Activated T-helper 1 cell treated with anti-CD3 and anti-CD28 coated beads, Interleukin-2, amount 50 U/mL, for 16 hours (primary cell): Measurements from ENCODE around the gene FOXJ3.
"Not testable (repeated sequence)": the region's sequence is repeated elsewhere in the genome, so short reads cannot be mapped to it uniquely, and the experiment has no call there.

Experiments
- DNase-seq, 2 donors: peaks; one replicate each; pipeline ENCODE4 v3.0.0-alpha.2; 2020; ENCODE audit warnings: low read depth in 1 of 2, low spot score in 1 of 2

The FOXJ3 gene

GRCh38 chr1:42259059-42259738 lies 75.8 kb downstream of the FOXJ3 start:
- no peak for DNase-seq

DNA sequence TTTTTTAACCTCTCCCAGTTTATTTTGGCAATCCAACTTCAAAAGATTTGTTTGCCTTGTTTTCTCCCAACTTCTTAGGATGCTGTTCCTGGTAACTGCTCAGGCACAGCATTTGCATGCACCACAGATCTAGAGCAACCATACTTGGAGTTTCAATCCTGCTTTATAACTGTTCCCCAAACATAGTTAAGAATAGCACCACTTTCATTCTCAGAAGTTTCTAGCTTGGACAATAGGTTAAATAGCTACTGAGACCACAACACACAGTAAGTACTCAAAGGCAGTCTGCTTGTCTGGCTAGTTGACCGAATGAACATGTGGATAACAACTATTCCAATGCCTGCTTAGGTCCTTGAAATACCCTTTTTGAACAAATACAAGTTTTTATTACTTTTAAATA lies 76.8 kb downstream of the FOXJ3 start:
- DNase-seq, result no peak

- no peak for DNase-seq
These were observed 84.0 kb downstream of the FOXJ3 start for GRCh38 chr1:42251042-42251441.

DNA sequence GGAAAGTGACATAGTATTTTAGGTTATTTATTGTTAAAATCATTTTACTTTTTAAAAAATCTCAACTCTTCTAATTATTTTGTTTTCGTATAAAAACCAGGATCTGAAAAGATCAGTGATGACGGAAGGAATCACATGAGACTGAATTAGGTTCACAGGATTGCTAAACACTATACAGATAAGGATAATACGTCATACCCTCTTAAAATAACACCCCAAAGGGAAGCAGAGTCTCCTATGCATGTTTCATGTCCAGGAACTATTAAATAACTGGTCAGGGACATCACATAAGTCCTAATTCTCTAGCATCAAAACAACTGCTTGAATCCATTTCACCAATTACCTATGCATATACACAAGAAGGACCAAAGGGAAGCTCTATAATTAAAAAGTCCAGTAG lies 84.9 kb downstream of the FOXJ3 start:
- no peak for DNase-seq

GRCh38 chr1:42240966-42241755 lies 93.9 kb downstream of the FOXJ3 start:
- no peak for DNase-seq

DNA sequence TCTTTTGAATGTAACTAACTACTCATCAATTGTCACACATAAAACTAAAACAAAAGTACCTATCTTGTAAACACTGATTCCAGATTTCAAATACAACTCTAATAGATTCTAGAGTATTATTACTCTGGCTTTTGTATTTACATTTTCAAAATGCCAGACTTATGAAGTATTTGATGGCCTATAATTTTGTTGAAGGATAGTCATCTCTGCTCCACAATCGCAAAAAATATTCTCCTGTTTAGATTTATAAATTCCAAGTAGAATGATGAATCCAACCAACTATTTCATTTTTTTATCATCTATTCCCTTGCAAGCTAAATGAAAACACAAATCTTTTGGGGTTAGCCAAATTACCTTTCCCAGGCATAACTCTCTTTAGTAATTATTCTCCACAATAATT lies 95.5 kb downstream of the FOXJ3 start:
- DNase-seq, result no peak

DNA sequence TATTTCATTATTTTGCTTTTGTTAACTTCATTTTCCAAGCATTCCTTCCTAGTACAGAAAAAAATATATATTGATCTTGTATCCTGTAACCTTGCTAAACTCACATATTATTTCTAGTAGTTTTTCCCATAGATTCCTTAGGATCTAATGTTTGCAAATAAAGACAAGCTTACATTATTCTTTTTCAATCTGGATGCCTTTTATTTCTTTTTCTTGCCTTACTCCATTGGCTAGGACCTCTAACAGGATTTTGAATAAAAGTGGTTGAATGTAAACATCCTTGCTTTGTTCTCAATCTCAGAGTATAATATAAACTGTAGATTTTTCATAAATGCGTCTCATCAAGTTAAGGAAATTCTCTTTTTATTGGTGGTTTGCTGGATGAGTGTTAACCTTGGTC lies 96.0 kb downstream of the FOXJ3 start:
- no peak for DNase-seq

GRCh38 chr1:42231253-42231652 lies 103.8 kb downstream of the FOXJ3 start:
- no peak for DNase-seq

DNA sequence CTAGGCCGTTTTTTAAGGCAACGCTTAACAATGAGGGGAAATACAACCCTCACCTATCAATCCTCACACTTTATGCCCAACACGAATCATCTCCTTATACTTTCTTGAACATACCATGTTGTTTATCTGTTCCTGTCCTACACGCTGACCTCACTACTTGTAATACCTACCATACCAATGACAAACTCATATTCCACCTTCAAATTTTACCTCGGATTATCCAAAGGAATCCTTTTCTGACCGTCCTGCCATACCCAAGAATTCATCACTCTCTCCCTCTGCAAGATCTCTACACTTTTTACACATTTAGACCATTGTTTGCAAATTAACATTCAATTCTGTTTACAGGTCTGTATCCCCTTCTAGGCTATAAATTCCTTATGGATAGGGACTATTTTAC lies 106.1 kb downstream of the FOXJ3 start:
- DNase-seq, result no peak

DNA sequence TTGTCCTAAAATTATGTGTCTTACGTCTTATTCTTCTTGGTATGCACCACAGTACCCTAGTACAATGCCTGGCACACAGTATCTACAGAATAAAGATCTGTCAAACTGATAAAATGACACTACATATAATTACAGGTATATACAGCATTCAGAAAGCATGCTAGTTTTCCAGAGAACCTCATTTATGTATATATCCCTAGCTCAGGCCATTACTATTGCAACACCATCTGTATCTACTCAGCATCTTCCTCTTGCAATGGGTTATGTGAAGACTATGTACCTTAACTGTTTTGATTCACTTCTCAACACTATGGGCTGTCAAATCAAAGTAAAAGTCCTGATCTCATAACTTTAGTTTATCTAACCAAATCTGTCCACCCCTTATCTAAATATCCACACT lies 112.0 kb downstream of the FOXJ3 start:
- DNase-seq, result no peak

- no peak for DNase-seq
These were observed 113.0 kb downstream of the FOXJ3 start for GRCh38 chr1:42221952-42222606.

- no peak for DNase-seq
These were observed 113.6 kb downstream of the FOXJ3 start for GRCh38 chr1:42221456-42221855.

DNA sequence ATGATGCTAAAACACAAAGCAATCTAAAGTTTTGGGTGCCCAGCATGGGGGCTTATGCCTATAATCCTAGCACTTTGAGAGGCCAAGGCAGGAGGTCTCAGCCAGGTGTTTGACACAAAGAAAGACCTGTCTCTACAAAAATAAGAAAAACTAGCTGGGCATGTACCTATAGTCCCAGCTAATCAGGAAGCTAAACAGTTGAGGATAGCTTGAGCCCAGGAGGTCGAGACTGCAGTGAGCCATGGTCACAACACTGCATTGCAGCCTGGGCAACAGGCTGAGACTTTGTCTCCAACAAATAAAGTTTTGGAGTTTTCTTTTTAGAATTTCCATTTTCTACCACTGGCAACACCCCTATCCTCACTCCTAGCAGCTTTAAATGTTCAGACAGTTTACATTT lies 115.4 kb downstream of the FOXJ3 start:
- DNase-seq, result no peak

DNA sequence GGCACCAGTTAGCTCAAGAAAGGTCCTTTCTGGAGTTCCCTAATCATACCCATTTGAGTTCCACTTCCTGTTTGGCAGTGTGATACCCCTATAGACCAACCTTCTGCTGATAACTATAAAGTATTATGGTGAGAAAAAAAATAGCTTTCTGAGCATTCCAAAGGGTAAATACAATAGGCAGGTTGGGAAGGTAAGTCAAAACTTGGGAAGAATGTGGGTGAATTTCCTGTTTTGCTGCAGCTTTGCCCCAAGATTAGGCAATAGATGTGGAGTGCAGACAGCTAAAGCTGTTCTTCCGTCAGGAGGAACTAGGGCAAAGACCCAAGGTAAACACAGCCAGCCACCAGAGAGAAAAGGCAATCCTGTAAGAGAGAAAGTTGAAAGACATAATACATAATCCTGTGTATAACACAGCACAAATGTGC lies 120.6 kb downstream of the FOXJ3 start:
- DNase-seq, result no peak

GRCh38 chr1:42211224-42211623 lies 123.8 kb downstream of the FOXJ3 start:
- no peak for DNase-seq

DNA sequence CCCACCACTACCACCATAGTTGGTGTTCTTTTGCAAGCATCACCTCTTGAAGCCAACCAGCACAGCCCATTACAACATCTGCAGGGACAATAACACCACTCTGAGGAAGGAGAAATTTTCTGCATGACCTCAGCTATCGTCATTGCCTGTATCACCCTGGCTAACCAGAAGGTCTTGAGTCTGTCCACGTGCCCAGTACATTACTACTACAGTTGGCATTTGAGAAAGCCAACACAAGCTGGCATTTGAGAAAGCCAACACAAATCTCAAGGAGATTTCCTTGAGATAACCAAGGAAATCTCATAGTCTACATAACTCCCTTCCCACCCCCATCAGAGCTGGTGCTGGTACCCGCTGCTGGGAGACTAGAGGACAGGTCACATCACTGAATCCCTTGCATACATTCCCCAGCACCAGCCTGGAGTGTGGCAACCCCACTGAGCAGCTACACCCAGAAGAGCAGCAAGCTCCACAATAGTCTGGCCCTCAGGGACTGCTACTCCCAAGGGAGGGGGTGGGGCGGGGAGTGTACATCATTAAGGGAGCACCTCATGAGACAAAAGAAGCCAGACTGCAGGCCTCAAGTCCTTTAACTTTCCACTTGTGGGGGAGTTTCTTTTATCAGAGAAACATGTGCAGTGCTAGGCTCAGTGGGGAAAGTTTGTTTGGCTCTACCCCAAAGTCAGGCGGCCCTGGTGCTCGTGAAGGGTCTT lies 124.5 kb downstream of the FOXJ3 start:
- no peak for DNase-seq

- DNase-seq, result no peak
These were observed 125.3 kb downstream of the FOXJ3 start for GRCh38 chr1:42209526-42210251.

DNA sequence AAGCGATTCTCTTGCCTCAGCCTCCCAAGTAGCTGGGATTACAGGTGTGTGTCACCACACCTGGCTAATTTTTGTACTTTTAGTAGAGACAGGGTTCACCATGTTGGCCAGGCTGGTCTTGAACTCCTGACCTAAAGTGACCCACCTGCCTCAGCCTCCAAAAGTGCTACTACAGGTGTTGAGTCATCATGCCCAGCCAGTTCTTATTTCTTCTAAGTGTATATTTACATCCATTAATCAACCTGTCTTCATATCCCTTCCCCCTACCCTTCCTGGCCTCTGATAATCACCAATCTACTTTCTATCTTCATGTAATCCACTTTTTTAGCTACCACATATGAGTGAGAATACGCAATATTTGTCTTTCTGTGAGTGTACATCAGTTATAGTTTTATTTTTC lies 128.1 kb downstream of the FOXJ3 start:
- DNase-seq, result not testable (repeated sequence)

DNA sequence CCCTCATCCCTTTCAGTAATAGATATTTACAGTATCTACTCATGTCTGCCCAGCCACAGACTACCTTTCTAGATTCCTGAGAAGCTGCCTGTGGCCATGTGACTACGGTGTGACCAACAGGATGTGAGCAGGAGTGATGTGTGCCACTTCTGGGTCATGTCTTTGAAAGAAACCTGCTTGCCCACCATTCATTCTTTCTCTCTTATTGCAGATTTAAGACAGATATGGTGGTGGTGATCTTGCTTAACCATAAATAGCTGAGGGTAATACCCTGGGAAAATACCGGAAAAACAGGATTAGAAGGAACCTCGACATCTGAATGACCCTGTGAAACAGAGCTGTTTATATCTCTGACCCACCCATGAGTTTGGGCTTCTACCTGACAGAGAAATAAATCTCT lies 128.9 kb downstream of the FOXJ3 start:
- no peak for DNase-seq

DNA sequence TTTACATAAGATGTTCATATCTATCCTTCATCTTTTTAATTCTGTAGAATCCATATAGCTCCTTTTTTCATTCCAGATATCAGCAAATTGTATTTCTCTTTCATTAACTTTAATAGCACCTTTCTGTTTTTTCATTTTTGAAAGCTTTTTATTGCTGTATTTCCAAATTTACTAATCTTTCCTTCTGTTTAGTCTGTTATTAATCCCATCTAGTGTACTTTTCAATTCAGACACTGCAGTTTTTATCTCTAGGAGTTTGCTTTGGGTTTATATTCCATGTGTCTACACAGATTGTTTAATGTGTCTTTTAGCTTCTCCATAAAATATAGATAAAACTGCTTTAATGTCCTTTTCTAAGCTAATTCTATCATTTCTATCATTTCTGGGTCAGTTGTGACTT lies 133.0 kb downstream of the FOXJ3 start:
- DNase-seq, result no peak

GRCh38 chr1:42198251-42198650 lies 136.8 kb downstream of the FOXJ3 start:
- DNase-seq, result no peak
